Measurements from ENCODE around the gene SMCO4. TPM values are rescaled to one million over a fixed set of nuclear protein-coding genes. Genes with fewer than 3 reads are reported as not detected.

Gene SMCO4
- total RNA-seq, 1 donor from 2014 or later: 35.1 TPM

GRCh38 chr11:93487032-93487483, 56.1 kb downstream of the SMCO4 start:
- Histone ChIP-seq H2AFZ (replicated peaks) (no peak overlapping the region), H3F3A (ENCODE audit: low read depth) (no peaks in the 10 kb centered on the region), H3K27me3 (no peaks in the 10 kb centered on the region), H3K4me2 (no peak overlapping the region), H3K9ac (no peak overlapping the region), H3K4me1 (peaks cover 60% of the 10 kb centered on the region), H4K20me1 (ENCODE audit: low read depth) (peaks cover 39% of the 10 kb centered on the region), H3K36me3 (no peaks in the 10 kb centered on the region), H3K79me2 (ENCODE audit: low read depth) (no peaks in the 10 kb centered on the region), H3K4me3 (no peak overlapping the region), H3K9me3 (ENCODE audit: low read depth) (no peaks in the 10 kb centered on the region), H3K27ac (no peak overlapping the region)
- no peak for TF ChIP-seq EZH2 (IDR thresholded peaks at IDR 0.05)
- TF ChIP-seq EZH2phosphoT487 (IDR thresholded peaks at IDR 0.05): no peak
- TF ChIP-seq, protein P1, sequence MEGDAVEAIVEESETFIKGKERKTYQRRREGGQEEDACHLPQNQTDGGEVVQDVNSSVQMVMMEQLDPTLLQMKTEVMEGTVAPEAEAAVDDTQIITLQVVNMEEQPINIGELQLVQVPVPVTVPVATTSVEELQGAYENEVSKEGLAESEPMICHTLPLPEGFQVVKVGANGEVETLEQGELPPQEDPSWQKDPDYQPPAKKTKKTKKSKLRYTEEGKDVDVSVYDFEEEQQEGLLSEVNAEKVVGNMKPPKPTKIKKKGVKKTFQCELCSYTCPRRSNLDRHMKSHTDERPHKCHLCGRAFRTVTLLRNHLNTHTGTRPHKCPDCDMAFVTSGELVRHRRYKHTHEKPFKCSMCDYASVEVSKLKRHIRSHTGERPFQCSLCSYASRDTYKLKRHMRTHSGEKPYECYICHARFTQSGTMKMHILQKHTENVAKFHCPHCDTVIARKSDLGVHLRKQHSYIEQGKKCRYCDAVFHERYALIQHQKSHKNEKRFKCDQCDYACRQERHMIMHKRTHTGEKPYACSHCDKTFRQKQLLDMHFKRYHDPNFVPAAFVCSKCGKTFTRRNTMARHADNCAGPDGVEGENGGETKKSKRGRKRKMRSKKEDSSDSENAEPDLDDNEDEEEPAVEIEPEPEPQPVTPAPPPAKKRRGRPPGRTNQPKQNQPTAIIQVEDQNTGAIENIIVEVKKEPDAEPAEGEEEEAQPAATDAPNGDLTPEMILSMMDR (IDR thresholded peaks at IDR 0.05): no peak
- no peaks in the 10 kb centered on the region for H3K9me3 Mint-ChIP-seq
- H3K4me1 Mint-ChIP-seq: peaks cover 31% of the 10 kb centered on the region
- H3K27ac Mint-ChIP-seq: no peak overlapping the region
- DNase-seq (ENCODE audit: low spot score): no peak
- peaks cover 3% of the 10 kb centered on the region for H3K36me3 Mint-ChIP-seq
- H3K4me3 Mint-ChIP-seq: no peak overlapping the region
- H3K27me3 Mint-ChIP-seq (ENCODE audit: insufficient read depth, low read depth): no peaks in the 10 kb centered on the region

- Histone ChIP-seq H3K9me3 (ENCODE audit: low read depth) (no peaks in the 10 kb centered on the region), H3K27ac (no peak overlapping the region), H4K20me1 (ENCODE audit: low read depth) (peaks cover 38% of the 10 kb centered on the region), H3F3A (ENCODE audit: low read depth) (no peaks in the 10 kb centered on the region), H3K79me2 (ENCODE audit: low read depth) (no peaks in the 10 kb centered on the region), H3K36me3 (no peaks in the 10 kb centered on the region), H3K4me3 (no peak overlapping the region), H3K9ac (no peak overlapping the region), H3K27me3 (no peaks in the 10 kb centered on the region), H3K4me1 (peaks cover 60% of the 10 kb centered on the region), H2AFZ (replicated peaks) (no peak overlapping the region), H3K4me2 (no peak overlapping the region)
- Mint-ChIP-seq H3K9me3 (no peaks in the 10 kb centered on the region), H3K36me3 (peaks cover 2% of the 10 kb centered on the region), H3K27ac (no peak overlapping the region), H3K27me3 (ENCODE audit: insufficient read depth, low read depth) (no peaks in the 10 kb centered on the region), H3K4me3 (no peak overlapping the region), H3K4me1 (peaks cover 35% of the 10 kb centered on the region)
- no peak for DNase-seq (ENCODE audit: low spot score)
- TF ChIP-seq EZH2phosphoT487 (IDR thresholded peaks at IDR 0.05) (no peak), EZH2 (IDR thresholded peaks at IDR 0.05) (no peak)
- TF ChIP-seq, protein P1 (IDR thresholded peaks at IDR 0.05): no peak
Observed at GRCh38 chr11:93485983-93486382, 57.2 kb downstream of the SMCO4 start.

DNA sequence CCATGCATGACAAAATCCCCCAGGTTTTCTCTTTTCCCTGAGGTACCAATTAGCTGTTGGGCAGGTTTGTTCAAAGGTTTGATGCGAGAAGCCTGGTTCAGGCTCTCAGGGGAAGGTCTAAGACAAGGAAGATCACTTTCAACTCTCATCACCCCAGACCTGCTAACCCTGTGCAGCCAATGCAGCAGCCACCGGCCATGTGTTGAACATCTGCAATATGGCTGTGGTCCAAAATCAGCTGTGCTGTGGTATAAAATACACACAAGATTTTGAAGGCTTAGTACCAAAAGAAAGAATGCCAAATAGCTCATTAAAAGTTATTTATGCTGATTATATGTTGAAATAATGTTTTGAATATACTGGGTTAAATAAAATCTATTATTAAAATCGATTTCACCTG, 58.5 kb downstream of the SMCO4 start:
- H3K79me2 ChIP-seq (ENCODE audit: low read depth): peaks cover 3% of the 10 kb centered on the region
- H3K27me3 Mint-ChIP-seq (ENCODE audit: insufficient read depth, low read depth): no peaks in the 10 kb centered on the region
- H3K4me1 ChIP-seq: peaks cover 53% of the 10 kb centered on the region

More for the DNA sequence above, 58.5 kb downstream of the SMCO4 start:
- H3K9me3 ChIP-seq (ENCODE audit: low read depth): no peaks in the 10 kb centered on the region
- TF ChIP-seq, protein P1 (IDR thresholded peaks at IDR 0.05): no peak
- peaks cover 35% of the 10 kb centered on the region for H4K20me1 ChIP-seq (ENCODE audit: low read depth)
- DNase-seq (ENCODE audit: low spot score): no peak
- H2AFZ ChIP-seq (replicated peaks): no peak overlapping the region
- no peaks in the 10 kb centered on the region for H3K9me3 Mint-ChIP-seq
- no peak overlapping the region for H3K27ac Mint-ChIP-seq
- peaks cover 8% of the 10 kb centered on the region for H3K36me3 Mint-ChIP-seq
- H3K27me3 ChIP-seq: no peaks in the 10 kb centered on the region
- no peak overlapping the region for H3K4me2 ChIP-seq
- no peak overlapping the region for H3K4me3 Mint-ChIP-seq
- H3F3A ChIP-seq (ENCODE audit: low read depth): no peaks in the 10 kb centered on the region
- H3K4me1 Mint-ChIP-seq: peaks cover 35% of the 10 kb centered on the region
- H3K9ac ChIP-seq: no peak overlapping the region
- H3K36me3 ChIP-seq: no peaks in the 10 kb centered on the region
- no peak overlapping the region for H3K27ac ChIP-seq
- no peak overlapping the region for H3K4me3 ChIP-seq
